Bronchus fibroblast of lung (primary cell): ENCODE measurements around the gene AMELY. TPM values are rescaled to one million over a fixed set of nuclear protein-coding genes. Genes with fewer than 3 reads are reported as not detected.

Experiments
- total RNA-seq: library from RNA; depleted of rRNA; stranded (reverse); fragments of >200 nt; gene quantifications from 2 replicates; pipeline ENCODE4 v1.2.3, GENCODE V29; 2015

Gene AMELY
- total RNA-seq = not detected in 2 replicates

GRCh38 chrY:6911253-6911881 is at the start of gene AMELY:
Gene AMELY (minus strand): TSS chrY:6911752. CDS start chrY:6872608, 39,144 bp downstream.

GRCh38 chrY:6910372-6911252 is 940 bp downstream of the AMELY start, which contains the start of gene TBL1Y:
Gene TBL1Y (plus strand): TSS chrY:6910697. CDS start chrY:7025085, 114,388 bp downstream.

Other genes with a start within 250 kb of the AMELY start
- not detected in 2 replicates for gene TBL1Y, start 1.1 kb downstream of the AMELY start, total RNA-seq